IPS-20b (cell line): ENCODE measurements around the gene CNTNAP3.
"Not testable (repeated sequence)": the region's sequence is repeated elsewhere in the genome, so short reads cannot be mapped to it uniquely, and the experiment has no call there.

Experiments
- H3K27ac ChIP-seq: one replicate; pipeline ENCODE4 v1.5.1; 2013; ENCODE audit warnings: low read length
- H3K27me3 ChIP-seq: 2 replicates; pipeline ENCODE4 v1.6.1; 2013; ENCODE audit warnings: mild to moderate bottlenecking, low read length, inconsistent platforms; ENCODE audit not compliant: insufficient read depth
- H3K36me3 ChIP-seq: 2 replicates; pipeline ENCODE4 v1.6.1; 2013; ENCODE audit warnings: low read depth, mild to moderate bottlenecking, inconsistent platforms, low read length, moderate library complexity; ENCODE audit not compliant: insufficient read depth
- H3K4me1 ChIP-seq: 2 replicates; pipeline ENCODE4 v1.6.1; 2013; ENCODE audit warnings: mild to moderate bottlenecking, control low read depth, inconsistent platforms, low read length, moderate library complexity; ENCODE audit not compliant: insufficient read depth
- H3K4me3 ChIP-seq: 2 replicates; pipeline ENCODE4 v1.5.1; 2013; ENCODE audit warnings: mild to moderate bottlenecking, low read length, inconsistent platforms
- H3K9ac ChIP-seq: 2 replicates; pipeline ENCODE4 v1.6.1; 2013; ENCODE audit warnings: low read depth, mild to moderate bottlenecking, inconsistent platforms, low read length, moderate library complexity
- H3K9me3 ChIP-seq: 2 replicates; pipeline ENCODE4 v1.6.1; 2013; ENCODE audit warnings: mild to moderate bottlenecking, low read depth, low read length, inconsistent platforms; ENCODE audit not compliant: insufficient read depth

CNTNAP3 gene

DNA sequence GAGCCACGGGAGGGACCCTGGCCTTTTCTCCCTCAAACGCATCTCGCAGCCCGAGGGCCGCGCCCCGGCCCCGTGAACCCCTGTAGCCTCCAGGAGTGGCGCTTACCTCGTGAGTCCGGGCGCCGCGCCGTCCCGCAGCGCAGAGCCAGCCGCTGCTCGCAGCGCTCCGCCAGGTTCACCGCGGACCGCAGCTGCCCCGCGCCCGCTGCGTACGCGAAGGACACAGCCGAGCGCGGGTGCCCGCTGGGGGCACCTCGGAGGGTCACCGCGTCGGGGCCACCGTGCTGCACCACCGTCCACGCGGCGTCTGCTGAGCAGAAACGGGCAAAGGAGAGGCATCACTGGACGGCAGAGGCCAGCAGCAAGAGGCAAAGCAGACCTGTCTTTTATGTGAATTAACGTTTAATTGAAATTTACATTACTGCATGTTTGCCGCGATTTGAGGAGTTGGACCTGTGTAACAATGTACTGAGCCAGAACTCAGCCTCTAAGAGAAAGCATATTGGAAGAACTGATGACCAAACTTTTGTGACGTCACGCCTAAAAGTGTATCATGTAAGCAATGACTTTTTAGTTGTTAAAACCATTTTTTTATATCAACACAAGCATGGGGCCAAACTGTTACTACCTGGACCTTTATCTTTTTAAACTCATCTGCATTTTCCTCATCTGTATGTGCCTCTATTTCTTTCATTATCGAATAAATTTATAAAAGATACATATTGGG, 155.0 kb downstream of the CNTNAP3 start:
- H3K4me3 ChIP-seq, H3K27ac ChIP-seq, H3K27me3 ChIP-seq, H3K4me1 ChIP-seq, H3K9me3 ChIP-seq, H3K36me3 ChIP-seq, H3K9ac ChIP-seq: not testable (repeated sequence)

DNA sequence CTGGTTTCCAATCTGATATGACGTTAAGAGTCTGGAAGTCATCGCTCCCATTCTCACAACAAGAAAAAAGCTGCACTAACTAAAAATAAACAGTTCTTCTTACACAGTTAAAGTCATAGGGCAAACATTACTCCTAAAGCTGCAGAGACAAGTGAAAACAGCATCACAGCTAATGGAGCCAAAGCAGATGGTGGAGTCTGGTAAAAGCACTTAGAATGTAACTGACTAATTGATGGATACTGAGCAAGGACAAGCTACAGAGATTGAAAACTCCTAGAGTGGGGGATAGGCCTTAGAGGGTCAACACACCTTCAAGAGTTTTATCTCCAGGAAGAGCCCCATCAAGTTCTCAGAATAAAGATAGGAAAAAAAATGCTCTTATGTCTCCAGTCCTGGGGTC, 166.6 kb downstream of the CNTNAP3 start:
- H3K9me3 ChIP-seq, H3K4me3 ChIP-seq, H3K27ac ChIP-seq, H3K4me1 ChIP-seq, H3K27me3 ChIP-seq, H3K36me3 ChIP-seq, H3K9ac ChIP-seq: not testable (repeated sequence)

DNA sequence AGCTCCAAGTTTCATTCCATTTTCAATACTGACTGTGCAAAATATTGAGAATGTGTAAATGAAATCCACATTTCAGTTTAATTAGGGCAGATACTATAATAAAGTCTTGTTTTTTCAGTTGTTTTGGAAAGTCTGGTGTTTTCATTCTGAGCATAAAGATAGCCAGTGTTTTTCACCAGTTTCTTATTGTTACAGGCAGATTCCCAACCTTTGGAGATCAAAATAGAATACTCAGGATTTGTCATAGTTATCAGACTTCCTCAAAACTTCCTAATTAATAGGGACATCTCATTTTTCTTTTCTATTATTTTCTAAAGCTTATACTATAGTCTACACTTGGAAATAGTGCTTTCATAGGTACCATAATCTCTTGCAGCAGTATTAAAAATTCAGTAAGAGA, 176.2 kb downstream of the CNTNAP3 start:
- H3K27me3 ChIP-seq, H3K9me3 ChIP-seq, H3K36me3 ChIP-seq, H3K9ac ChIP-seq, H3K4me3 ChIP-seq, H3K27ac ChIP-seq, H3K4me1 ChIP-seq: not testable (repeated sequence)

DNA sequence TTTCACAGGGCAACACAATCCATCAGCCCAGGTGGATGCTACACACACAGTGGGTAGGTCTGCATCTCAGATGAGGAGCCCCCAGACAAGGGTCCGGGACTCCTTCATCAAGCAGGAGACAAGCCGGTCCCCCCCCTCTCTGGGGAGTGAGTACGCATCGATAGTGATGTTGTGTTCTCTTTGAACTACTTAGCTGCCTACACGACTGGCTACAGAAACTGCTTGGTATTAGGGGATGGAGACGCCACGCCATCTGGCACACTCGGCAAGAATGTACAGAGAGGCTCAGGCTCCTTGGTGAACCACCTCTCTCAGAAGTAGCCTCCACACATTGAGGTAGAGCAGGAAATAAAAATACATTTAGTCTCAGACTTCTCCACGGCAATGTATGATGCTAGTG, 179.8 kb downstream of the CNTNAP3 start:
- Histone ChIP-seq H3K4me1 (no peaks in the 10 kb centered on the region), H3K9me3 (no peaks in the 10 kb centered on the region), H3K27ac (no peak overlapping the region), H3K27me3 (no peaks in the 10 kb centered on the region), H3K9ac (no peak overlapping the region), H3K36me3 (no peaks in the 10 kb centered on the region; the same call in 1 of the 2 replicates), H3K4me3 (no peak overlapping the region)

DNA sequence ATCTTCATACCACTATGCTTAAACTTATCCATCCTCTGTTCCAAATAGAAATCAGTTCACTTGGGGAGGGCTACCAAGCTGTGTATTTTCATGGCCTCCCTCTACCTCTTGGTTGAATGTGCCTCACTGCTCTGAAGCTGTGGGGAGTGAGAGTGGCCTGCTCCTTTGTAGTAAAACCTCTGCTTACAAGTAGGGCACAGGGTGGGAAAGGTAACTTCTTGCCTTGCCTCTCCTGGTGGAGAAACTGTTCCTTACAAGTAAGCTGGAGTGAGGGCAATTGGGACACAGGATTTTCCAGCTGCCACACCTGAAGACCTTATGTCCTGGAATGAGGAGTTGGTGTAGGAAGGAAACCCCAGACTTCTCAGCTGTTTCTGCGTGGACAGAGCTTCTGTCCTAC, 190.8 kb downstream of the CNTNAP3 start:
- not testable (repeated sequence) for H3K27me3 ChIP-seq, H3K4me1 ChIP-seq, H3K27ac ChIP-seq, H3K9ac ChIP-seq, H3K4me3 ChIP-seq, H3K9me3 ChIP-seq, H3K36me3 ChIP-seq

DNA sequence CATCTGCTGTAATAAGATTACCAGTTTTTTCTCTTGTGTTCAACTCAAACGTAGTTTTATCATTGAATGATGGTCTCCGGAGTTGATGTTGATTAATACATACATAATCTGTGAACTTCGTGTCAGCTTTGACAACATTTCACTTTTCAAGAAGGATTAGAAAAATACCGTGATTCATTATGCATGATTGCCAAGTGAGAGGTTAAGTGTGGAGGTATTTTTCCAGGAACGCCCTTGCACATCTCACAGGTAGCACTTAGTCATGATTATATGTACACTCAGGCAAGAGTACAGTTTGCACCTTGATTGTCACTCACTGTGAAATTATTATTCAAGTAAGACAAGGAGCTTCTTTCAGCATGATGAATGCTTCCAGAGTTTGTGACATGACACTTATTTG, 202.7 kb downstream of the CNTNAP3 start:
- not testable (repeated sequence) for H3K27me3 ChIP-seq, H3K9me3 ChIP-seq, H3K9ac ChIP-seq, H3K27ac ChIP-seq, H3K36me3 ChIP-seq, H3K4me1 ChIP-seq, H3K4me3 ChIP-seq

DNA sequence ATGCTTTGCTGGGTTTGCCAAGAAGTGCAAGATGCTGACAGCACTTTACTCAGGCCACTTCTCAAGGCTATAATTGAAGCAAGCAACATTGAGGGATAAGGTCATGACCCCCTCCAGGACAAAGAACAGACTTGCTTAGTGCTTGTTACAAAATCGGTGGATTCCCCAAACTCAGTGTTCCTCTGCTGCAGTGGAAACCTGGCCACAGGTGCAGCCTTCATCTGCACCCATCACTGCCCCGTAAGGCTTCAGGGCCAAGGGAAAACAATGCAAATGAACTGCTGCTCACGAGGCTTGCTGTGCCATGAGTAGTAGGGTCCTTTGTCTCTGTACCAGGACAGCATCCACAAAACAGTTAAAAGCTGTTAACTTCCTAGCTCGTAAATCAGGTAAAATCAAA, 205.4 kb downstream of the CNTNAP3 start:
- H3K4me3 ChIP-seq, H3K9me3 ChIP-seq, H3K36me3 ChIP-seq, H3K27ac ChIP-seq, H3K9ac ChIP-seq, H3K4me1 ChIP-seq, H3K27me3 ChIP-seq: not testable (repeated sequence)

DNA sequence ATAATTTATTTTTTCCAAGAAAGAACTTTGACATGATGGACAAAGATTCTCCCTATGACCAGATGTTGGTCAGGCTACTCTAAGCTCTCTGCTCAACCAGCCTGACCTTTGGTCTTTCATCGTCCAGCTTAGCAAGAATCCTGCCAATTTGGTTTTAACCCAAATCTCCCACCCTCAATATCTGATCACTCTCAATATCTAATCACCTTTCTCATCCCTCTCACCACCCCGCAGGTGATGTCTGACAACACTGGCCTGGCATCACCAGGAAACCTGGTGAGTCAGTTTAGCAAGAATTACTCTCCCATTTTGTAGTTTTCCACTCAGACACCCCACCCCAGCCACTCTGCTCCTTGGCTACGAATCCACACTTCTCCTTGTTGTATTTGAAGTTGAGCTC, 207.9 kb downstream of the CNTNAP3 start:
- H3K4me1 ChIP-seq, H3K27ac ChIP-seq, H3K9ac ChIP-seq, H3K4me3 ChIP-seq, H3K27me3 ChIP-seq, H3K36me3 ChIP-seq, H3K9me3 ChIP-seq: not testable (repeated sequence)

DNA sequence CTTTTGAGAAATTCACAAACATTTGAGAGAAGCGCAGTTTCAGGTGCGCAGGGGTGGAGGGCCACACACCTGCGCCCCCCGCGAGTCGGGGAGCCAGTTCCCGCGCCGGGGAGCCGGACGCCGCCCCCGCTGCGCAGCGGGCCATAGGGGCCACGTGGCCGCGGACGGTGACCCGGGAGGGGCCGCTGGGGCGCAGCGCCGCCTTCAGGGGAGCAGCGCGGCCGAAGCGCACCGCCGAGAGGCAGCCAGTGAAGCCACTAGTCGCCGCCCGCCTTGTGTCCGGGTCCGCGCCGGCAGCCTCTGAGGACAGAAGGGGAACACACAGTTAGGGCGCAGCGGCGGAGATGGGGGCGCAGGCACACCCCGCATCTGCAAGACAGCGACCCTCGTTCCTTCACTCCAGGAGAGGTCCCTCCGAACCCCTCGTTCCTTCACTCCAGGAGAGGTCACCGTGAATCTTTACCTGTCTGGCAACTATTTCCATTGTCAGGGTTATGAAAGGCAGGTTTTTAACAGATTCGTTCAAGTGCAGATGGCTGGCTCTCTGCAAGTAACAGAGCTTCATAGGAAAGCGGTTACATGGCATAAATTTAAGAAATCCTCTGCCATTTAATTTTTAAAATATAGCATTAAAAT, 209.2 kb downstream of the CNTNAP3 start:
- H3K4me1 ChIP-seq, H3K27me3 ChIP-seq, H3K9me3 ChIP-seq, H3K27ac ChIP-seq, H3K36me3 ChIP-seq: not testable (repeated sequence)
- H3K4me3 ChIP-seq, result peak overlapping the region; percentile 59; the same call in 1 of the 2 replicates
- 0 out of 2 replicates have a peak overlapping the region, but pooled peaks have one; percentile 32 for H3K9ac ChIP-seq

DNA sequence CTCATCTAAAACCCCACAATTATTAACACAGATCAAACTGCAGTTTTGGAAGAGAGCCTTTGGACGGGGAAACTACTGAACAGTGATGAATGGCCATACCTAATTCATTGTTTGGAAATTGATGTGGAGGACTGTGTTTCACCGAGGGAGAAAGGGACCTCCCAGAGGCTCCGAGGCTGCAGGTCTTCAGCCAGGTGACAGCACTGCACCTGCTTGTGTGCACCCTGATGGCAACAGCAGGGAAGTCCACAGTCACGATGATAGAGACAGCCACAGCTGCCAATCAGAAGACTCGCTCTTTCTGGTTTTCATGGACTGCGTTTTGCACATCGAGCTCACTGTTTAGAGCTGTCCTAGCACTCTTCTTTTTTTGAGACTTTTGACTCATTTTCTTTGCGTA, 214.4 kb downstream of the CNTNAP3 start:
- H3K27ac ChIP-seq, H3K4me1 ChIP-seq, H3K27me3 ChIP-seq, H3K4me3 ChIP-seq, H3K9ac ChIP-seq, H3K36me3 ChIP-seq, H3K9me3 ChIP-seq: not testable (repeated sequence)

DNA sequence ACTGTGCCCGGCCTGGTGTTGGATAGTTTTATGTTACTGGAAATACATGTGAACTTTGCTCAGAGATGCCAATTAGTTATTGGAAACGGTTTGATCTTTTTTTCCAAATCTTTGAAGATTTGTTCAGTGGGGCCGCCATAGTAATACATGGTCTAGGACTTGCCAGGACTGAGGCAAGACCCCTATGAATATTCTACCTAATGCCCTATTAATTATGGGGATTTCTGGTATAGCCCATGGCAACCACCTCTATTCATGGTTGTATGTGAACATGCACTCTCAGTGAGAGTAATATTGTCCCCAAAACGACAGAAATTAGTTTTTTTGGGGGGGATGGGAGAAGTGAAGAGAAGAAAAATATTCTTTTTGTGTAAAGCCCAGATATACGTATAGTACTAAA, 220.3 kb downstream of the CNTNAP3 start:
- not testable (repeated sequence) for H3K27ac ChIP-seq, H3K9ac ChIP-seq, H3K4me3 ChIP-seq, H3K4me1 ChIP-seq, H3K36me3 ChIP-seq, H3K9me3 ChIP-seq, H3K27me3 ChIP-seq

DNA sequence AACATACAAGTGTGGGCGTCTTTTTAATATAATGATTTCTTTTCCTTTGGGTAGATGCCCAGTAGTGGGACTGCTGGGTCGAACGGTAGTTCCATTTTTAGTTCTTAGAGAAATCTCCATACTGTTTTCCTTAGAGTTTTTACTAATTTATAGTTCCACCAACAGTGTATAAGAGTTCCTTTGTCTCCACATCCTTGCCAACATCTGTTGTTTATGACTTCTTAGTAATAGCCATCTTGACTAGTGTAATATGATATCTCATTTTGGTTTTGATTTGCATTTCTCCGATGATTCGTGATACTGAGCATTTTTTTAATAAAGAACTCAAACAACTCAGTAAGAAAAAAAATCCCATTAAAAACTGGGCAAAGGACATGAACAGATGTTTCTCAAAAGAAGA, 225.0 kb downstream of the CNTNAP3 start:
- not testable (repeated sequence) for H3K27me3 ChIP-seq, H3K4me1 ChIP-seq, H3K4me3 ChIP-seq, H3K36me3 ChIP-seq, H3K27ac ChIP-seq, H3K9ac ChIP-seq, H3K9me3 ChIP-seq
